H1 (cell line): ENCODE data around the gene TRPV6. TPM values are rescaled to one million over a fixed set of nuclear protein-coding genes. Genes with fewer than 3 reads are reported as not detected.

Source experiments
- BCL11A ChIP-seq, 2 experiments: IDR thresholded peaks; one replicate each; pipeline ENCODE4 v1.6.1; 2011; ENCODE audit warnings: low read depth in 2 of 2, low read length in 2 of 2, mild to moderate bottlenecking in 2 of 2
- CBX8 ChIP-seq: fragments of 300-800, 300-1000 bp; sonication (generic); IDR thresholded peaks from 2 replicates; pipeline ENCODE4 v1.7.1; 2016; ENCODE audit warnings: low read depth, low read length, borderline replicate concordance
- CHD7 ChIP-seq: fragments of 300-600 bp; sonication (generic); IDR thresholded peaks from 2 replicates; pipeline ENCODE4 v1.7.1; 2012; ENCODE audit warnings: low read length, moderate library complexity, mild to moderate bottlenecking, inconsistent platforms; ENCODE audit not compliant: insufficient replicate concordance
- HDAC2 ChIP-seq, 2 experiments: fragments of 300-600 bp in 1 of 2; sonication (generic) in 1 of 2; IDR thresholded peaks; 2 replicates each; pipeline ENCODE4 v1.6.1; 2011 to 2012; ENCODE audit warnings: low read depth in 2 of 2, low read length in 2 of 2, mild to moderate bottlenecking in 2 of 2, moderate library complexity in 2 of 2, borderline replicate concordance in 1 of 2, inconsistent platforms in 1 of 2
- PHF8 ChIP-seq: fragments of 200-600 bp; sonication (generic); conservative IDR thresholded peaks from 2 replicates; pipeline ENCODE4 v1.7.1; 2012; ENCODE audit warnings: low read depth, mild to moderate bottlenecking, inconsistent platforms, low read length, moderate library complexity
- POLR2AphosphoS5 ChIP-seq: IDR thresholded peaks from 2 replicates; pipeline ENCODE4 v1.6.1; 2011; ENCODE audit warnings: low read depth, low read length
- RXRA ChIP-seq: IDR thresholded peaks from 2 replicates; pipeline ENCODE4 v1.6.1; 2011; ENCODE audit warnings: low read depth, mild to moderate bottlenecking, low read length, moderate library complexity; ENCODE audit not compliant: insufficient read depth
- SP2 ChIP-seq: IDR thresholded peaks from 2 replicates; pipeline ENCODE4 v1.6.1; 2012; ENCODE audit warnings: mild to moderate bottlenecking, low read length, inconsistent platforms
- TAF7 ChIP-seq: optimal IDR thresholded peaks from 2 replicates; pipeline ENCODE3; 2011; ENCODE audit warnings: low read depth, mild to moderate bottlenecking, inconsistent platforms, low read length, moderate library complexity, borderline replicate concordance
- TBP ChIP-seq: IDR thresholded peaks from 2 replicates; pipeline ENCODE4 v1.6.1; 2011; ENCODE audit warnings: low read depth, low read length, improper control_type of control experiment
- TCF12 ChIP-seq: IDR thresholded peaks from 2 replicates; pipeline ENCODE4 v1.6.1; 2011; ENCODE audit warnings: low read depth, mild to moderate bottlenecking, low read length
- TEAD4 ChIP-seq: IDR thresholded peaks from 2 replicates; pipeline ENCODE4 v1.6.1; 2012; ENCODE audit warnings: low read depth, low read length, inconsistent platforms, mixed read lengths
- polyA plus RNA-seq, 7 experiments: library from polyadenylated mRNA; depleted of rRNA in 3 of 7; stranded (reverse) in 5 of 7; unstranded in 2 of 7; fragments of >200 nt in 5 of 7; fragments of 200-250 nt in 2 of 7; gene quantifications; 1 replicate in 5 of 7; 2 replicates in 1 of 7; 4 replicates in 1 of 7; pipeline versions ENCODE4 v1.2.1 to v1.2.3, GENCODE V29; 2011 to 2013; ENCODE audit warnings: missing spikeins in 2 of 7, mixed read lengths in 2 of 7
- total RNA-seq: library from RNA; stranded (reverse); fragmentation: NEBNext Ultra II Directional; extraction: Animal tissue kit (Norgen Biotek cat#: 25700); gene quantifications from 2 replicates; pipeline ENCODE4 v1.2.1, GENCODE V29; 2021

The TRPV6 gene
- total and polyA plus RNA-seq, 2 of the 8 experiments (the other 6 are each of a cell fraction or from before 2014, with no cell fraction given), result 0.52 to 1.1 TPM

GRCh38 chr7:142897691-142898090 lies 12.1 kb upstream of the TRPV6 start (continued):
- TF ChIP-seq CHD7, result no peak
- TF ChIP-seq SP2, result no peak
- TF ChIP-seq TCF12, result no peak
- TF ChIP-seq TBP, result no peak
- TF ChIP-seq PHF8, result no peak
- TF ChIP-seq BCL11A (IDR thresholded peaks at IDR 0.05; ENCODE audit: low read depth in 2 of 2, low read length in 2 of 2), result no peak
- TF ChIP-seq RXRA, result no peak
- TF ChIP-seq POLR2AphosphoS5, result no peak
- TF ChIP-seq HDAC2 (IDR thresholded peaks at IDR 0.05; ENCODE audit: borderline replicate concordance in 1 of 2, low read depth in 2 of 2, low read length in 2 of 2), result no peak
- TF ChIP-seq TAF7, result no peak
- TF ChIP-seq TEAD4, result no peak
- no peak for TF ChIP-seq CBX8
- TF ChIP-seq, all 59 proteins: peak for 0
